NCI-H2029 (cell line): ENCODE results near the gene SLC29A2.
"Not testable (repeated sequence)": the region's sequence is repeated elsewhere in the genome, so short reads cannot be mapped to it uniquely, and the experiment has no call there.

Source experiments
- DNase-seq: peaks from one replicate; lab custom pipeline; 2025; lab: John Stamatoyannopoulos, UW

The SLC29A2 gene

GRCh38 chr11:66333896-66334604 is 37.5 kb downstream of the SLC29A2 start:
- no peak for DNase-seq

- no peak for DNase-seq
Observed at GRCh38 chr11:66333220-66333877, 38.2 kb downstream of the SLC29A2 start.

DNA sequence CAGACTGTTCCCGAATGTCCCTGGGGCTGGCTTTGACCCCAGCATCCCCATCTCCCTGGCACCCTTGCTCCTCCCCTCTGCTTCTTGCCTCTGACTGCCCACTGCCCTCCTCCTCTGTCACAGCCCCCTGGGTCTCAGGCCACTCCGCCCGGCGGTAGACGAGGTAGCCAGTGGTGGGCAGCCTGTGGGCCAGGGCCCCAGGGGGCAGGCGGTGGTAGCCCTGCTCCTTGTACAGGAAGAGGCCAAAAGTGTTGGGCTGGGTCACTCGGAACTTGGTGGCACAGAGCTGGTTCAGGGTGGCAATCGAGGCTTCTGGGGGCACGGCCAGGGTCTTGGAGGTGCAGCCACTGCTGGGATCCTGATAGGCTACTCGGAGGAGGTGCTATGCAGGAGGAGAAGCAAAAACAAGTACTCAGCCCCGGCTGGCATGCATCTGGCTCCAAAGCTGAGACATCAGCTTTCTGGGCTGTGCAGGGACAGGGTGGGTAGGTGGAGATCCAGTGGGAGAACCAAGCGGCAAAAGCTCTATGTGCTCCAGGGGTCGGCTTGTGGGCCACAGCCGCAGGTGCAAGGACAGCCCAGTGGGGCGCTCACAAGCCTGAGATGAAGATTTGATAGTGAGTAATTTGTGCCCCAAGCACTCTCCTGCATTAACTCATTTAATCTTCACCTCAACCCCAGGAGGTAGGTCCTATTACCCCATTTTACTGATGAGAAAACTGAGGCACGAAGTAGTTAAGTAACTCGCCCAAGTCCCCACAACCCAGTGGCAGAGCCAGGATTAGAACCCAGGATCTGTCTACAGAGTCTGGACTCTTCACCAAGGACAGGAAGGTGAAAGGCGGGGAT is 39.0 kb downstream of the SLC29A2 start:
- no peak for DNase-seq

- no peak for DNase-seq
Observed at GRCh38 chr11:66331542-66332370, 39.8 kb downstream of the SLC29A2 start.

DNA sequence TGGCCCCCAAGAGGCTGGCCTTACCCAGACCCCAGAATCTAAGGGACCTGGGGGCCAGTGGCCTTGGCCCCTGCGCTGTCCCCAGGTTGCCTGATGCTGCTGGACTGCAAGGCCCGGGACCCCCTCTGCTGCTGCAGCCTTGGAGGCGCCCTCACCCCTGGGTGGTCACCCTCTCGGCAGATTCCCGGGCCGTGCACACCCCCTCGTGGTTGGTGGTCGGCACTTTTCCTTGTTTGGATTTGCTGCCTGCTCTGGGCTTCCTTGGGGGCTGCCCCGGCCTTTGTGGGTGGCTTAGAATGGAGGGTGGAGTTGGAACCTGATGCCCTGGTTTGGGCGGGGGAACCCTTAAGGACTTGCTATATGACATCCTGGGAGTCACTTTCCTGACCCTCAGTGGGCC is 40.6 kb downstream of the SLC29A2 start:
- DNase-seq: no peak

GRCh38 chr11:66329165-66329673 is 42.3 kb downstream of the SLC29A2 start:
- DNase-seq: no peak

DNA sequence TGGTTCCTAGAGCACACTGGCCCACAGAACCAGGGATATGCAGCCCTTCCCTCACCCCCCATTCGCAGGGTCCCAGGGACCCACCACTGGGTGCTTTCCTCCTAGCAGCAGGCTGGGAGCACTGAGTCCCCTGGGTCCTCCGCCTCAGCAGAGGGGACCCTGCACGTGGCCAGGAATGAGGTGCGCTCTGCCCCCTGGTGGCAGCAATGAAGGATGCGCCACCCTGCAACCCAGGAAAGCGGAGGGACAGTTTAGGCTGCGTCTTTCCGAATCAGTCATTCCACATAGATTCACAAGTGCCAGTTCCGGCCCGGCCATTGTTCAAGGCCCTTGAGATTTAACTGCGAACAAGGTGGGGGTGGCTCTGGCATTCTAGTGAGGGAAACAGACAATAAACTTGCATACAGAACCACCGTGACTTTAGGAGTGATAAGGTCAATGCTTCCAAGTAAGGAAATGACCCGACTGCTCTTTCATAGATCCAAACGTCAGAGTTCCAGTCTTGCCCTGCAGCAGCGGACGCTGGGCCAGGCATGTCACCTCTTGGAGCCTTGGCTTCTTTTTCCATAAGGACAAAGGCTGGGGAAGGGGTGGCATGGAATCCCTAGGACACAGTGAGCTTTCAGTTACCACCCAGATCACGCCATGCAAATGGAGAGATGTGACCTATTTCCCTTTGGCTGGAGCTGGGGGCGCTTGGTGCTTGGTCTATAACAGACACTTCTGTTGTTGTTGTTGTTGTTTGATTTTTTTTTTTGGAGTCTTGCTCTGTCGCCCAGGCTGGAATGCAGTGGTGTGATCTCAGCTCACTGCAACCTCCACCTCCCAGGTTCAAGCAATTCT is 43.0 kb downstream of the SLC29A2 start:
- DNase-seq: peak; percentile 61

- no peak for DNase-seq
Observed at GRCh38 chr11:66328031-66328301, 43.6 kb downstream of the SLC29A2 start.

DNA sequence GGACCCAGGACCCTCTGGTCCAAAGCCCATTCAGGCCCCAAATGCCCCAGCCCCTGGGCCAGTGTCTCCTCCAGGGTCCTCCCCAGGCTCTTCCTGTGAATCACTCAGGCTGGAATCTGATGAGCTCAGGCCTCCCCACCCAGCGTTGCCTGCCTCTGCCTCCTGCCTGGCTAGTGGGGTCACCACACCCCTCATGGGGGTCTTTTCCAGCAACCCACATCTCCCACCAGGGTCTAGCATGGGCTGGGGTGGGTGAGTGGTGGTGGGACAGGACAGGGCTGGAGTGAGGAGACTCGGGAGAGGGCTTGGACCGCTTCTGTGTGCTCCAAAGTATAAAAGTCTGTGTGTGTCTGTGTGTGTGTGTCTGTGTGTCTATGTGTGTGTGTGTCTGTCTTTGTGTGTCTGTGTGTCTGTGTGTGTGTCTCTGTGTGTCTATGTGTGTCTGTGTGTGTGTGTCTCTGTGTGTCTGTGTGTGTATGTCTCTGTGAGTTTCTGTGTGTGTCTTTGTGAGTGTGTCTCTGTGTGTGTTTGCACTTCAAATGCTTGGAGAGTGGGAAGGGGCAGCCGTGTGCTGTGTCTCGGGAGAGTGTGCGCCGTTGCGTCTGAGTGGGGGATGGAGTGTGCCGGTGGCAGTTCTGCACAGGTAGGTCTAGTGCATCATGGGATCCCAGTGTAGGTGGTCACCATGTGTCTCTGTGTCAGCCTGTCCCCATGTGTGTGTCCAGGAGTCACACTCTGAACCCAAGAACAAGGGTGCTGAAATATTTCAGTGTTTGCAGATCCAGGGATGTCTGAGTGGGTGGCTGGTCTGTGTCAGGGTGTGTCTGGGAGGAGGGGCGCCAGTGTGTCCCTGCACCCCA is 44.2 kb downstream of the SLC29A2 start:
- no peak for DNase-seq

DNA sequence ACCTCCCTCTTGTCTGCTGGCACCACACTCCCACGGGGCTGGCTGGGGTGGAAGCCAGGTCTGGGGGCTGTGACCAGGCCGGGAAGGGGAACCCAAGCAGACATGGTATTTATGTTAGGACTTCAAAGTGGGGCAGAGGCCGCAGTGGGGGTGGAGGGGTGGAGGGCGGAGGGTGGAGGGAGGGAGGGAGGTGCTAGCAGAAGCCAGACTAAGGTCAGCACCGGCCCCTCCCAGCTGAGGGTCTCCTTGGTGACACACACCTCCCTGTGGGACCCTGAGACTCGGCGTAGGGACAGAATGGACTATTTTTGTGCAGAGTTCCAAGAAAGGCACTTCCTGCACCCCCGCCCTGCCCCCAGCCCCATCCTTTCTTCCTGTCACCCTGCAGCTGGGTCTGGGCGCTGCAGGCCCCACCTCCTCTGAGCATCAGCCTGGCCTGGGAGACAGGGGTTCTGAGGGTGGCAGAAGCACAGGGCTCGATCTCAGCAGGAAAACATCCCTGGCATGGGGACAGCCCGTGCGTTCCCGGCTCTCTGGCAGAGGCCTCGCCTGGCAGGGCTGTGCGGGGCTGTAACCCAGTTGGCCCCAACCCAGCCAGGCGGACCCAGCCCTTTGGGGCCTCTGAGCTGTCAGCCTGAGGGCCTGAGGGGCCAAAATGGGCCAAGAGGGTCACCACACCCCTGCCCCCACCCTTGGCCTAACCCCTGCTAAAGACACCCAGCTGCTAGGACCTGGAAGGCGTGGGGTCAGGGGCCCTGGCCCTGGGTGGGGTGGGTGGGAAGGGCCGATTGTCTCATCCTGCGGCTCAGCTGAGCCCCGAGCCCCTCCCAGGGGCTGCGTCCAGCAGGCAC is 45.1 kb downstream of the SLC29A2 start:
- no peak for DNase-seq

DNA sequence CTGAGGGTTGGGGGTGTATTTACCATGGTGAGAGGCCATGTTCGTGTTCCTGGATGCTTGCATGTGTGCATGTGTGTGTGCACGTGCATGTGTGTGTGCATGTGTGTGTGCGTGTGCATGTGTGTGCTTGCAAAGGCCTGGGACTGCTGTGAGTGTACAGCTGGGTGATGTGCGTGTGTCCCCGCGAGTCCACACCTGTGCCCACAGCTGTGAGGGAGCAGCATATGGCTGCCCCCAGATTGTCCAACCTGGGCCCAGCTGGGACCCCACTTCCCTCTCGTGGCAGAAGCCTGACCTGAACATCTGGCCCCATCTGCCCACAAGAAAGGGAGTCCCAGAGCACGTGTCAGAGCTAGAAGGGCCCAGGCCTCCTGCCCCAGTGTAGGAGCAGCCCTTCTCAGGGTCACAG is 46.3 kb downstream of the SLC29A2 start:
- DNase-seq: no peak

- no peak for DNase-seq
Observed at GRCh38 chr11:66324664-66325063, 46.9 kb downstream of the SLC29A2 start.

- no peak for DNase-seq
Observed at GRCh38 chr11:66323684-66324083, 47.9 kb downstream of the SLC29A2 start.

- DNase-seq: no peak
Observed at GRCh38 chr11:66322732-66323427, 48.7 kb downstream of the SLC29A2 start.

- no peak for DNase-seq
Observed at GRCh38 chr11:66321606-66322005, 50.0 kb downstream of the SLC29A2 start.

GRCh38 chr11:66320748-66321147 is 50.8 kb downstream of the SLC29A2 start:
- not testable (repeated sequence) for DNase-seq

GRCh38 chr11:66320289-66320688 is 51.3 kb downstream of the SLC29A2 start:
- not testable (repeated sequence) for DNase-seq

GRCh38 chr11:66318600-66318970 is 53.0 kb downstream of the SLC29A2 start:
- DNase-seq: no peak
